ENCODE measurements around the gene KCNJ6. TPM values are rescaled to one million over a fixed set of nuclear protein-coding genes. Genes with fewer than 3 reads are reported as not detected.

KCNJ6 gene
- total and polyA plus RNA-seq, 2 of the 8 experiments (the other 6 are each of a cell fraction or from before 2014, with no cell fraction given) = 0.51 to 1.2 TPM

GRCh38 chr21:37793660-37794059 is 122.6 kb downstream of the KCNJ6 start:
- Histone ChIP-seq H4K91ac (replicated peaks; ENCODE audit: insufficient read length, low read length) (no peak overlapping the region), H3K36me3 (ENCODE audit: control insufficient read depth in 2 of 4, insufficient read depth in 4 of 4, low read length in 3 of 4) (no peaks in the 10 kb centered on the region), H4K5ac (ENCODE audit: insufficient read length, low read depth, low read length) (no peak overlapping the region), H3K4ac (replicated peaks; ENCODE audit: insufficient read length, low read depth, low read length) (no peak overlapping the region), H3K9ac (replicated peaks in 1 of 4; ENCODE audit: extremely low read depth in 1 of 4, low read depth in 3 of 4, low read length in 3 of 4) (no peak overlapping the region), H4K8ac (ENCODE audit: extremely low read depth, insufficient read depth, low read length) (no peak overlapping the region), H2BK12ac (ENCODE audit: low read depth, low read length) (no peak overlapping the region), H3K27me3 (replicated peaks in 1 of 4; ENCODE audit: control insufficient read depth in 3 of 4, extremely low read depth in 1 of 4, insufficient read depth in 3 of 4, low read length in 3 of 4) (no peaks in the 10 kb centered on the region), H2BK5ac (ENCODE audit: low read depth, low read length) (no peak overlapping the region), H3K56ac (replicated peaks; ENCODE audit: insufficient read length, low read depth, low read length) (no peak overlapping the region), H3K27ac (ENCODE audit: low read depth, low read length) (no peak overlapping the region), H3K18ac (ENCODE audit: extremely low read depth, low read length) (no peak overlapping the region), H4K20me1 (replicated peaks in 1 of 2; ENCODE audit: control insufficient read depth in 1 of 2, insufficient read depth in 2 of 2, low read length in 2 of 2) (no peaks in the 10 kb centered on the region), H3K23ac (ENCODE audit: insufficient read length) (no peak overlapping the region), H3K9me3 (ENCODE audit: insufficient read depth in 2 of 2, low read depth in 1 of 2, low read length in 1 of 2) (no peaks in the 10 kb centered on the region), H2AK5ac (ENCODE audit: low read depth, low read length) (no peak overlapping the region), H2BK120ac (replicated peaks; ENCODE audit: low read depth, low read length) (no peak overlapping the region), H2BK15ac (ENCODE audit: low read length) (no peak overlapping the region), H3K4me1 (replicated peaks in 1 of 4; ENCODE audit: control insufficient read depth in 3 of 4, insufficient read depth in 4 of 4, low read length in 3 of 4) (no peaks in the 10 kb centered on the region), H3K4me2 (ENCODE audit: insufficient read depth in 1 of 2, low read depth in 2 of 2, low read length in 2 of 2) (no peak overlapping the region), H3K23me2 (ENCODE audit: low read depth, low read length) (no peaks in the 10 kb centered on the region), H3K79me2 (ENCODE audit: control insufficient read depth in 1 of 2, insufficient read depth in 2 of 2, low read length in 2 of 2) (no peaks in the 10 kb centered on the region), H3K4me3 (ENCODE audit: extremely low read depth in 1 of 4, insufficient read depth in 2 of 4, low read depth in 3 of 4, low read length in 4 of 4) (no peak overlapping the region), H2BK20ac (ENCODE audit: low read length) (no peak overlapping the region), H2AFZ (ENCODE audit: low read length) (no peak overlapping the region), H3K79me1 (ENCODE audit: low read depth, low read length) (no peaks in the 10 kb centered on the region), H3K14ac (ENCODE audit: insufficient read length) (no peak overlapping the region)
- TF ChIP-seq ZNF274 (IDR thresholded peaks at IDR 0.05; ENCODE audit: borderline replicate concordance, extremely low read depth, low read length) = no peak
- no peak for TF ChIP-seq TAF1 (IDR thresholded peaks at IDR 0.05; ENCODE audit: low read depth, low read length)
- no peak for TF ChIP-seq JUND (IDR thresholded peaks at IDR 0.05; ENCODE audit: low read length)
- POLR2A ChIA-PET (ENCODE audit: partially characterized antibody) = no interaction called here
- 80% methylated on average over 1 of the region's 1 CpG; no CpG with 5 or more reads in 1 of the 2 experiments for WGBS, 2 experiments (ENCODE audit: extremely low coverage in 1 of 2, insufficient coverage in 1 of 2, insufficient read length in 1 of 2, insufficient replicate concordance in 2 of 2, low coverage in 1 of 2, low lambda C conversion rate in 2 of 2, missing lambda C conversion rate in 1 of 2)
- CTCF ChIA-PET (ENCODE audit: partially characterized antibody) = interaction anchor here (1.1 to 1.2 kb wide), 3 partner anchors 35 to 120 kb away, joined by 3 read pairs; no protein-coding TSS in a partner anchor
- DNase-seq (ENCODE audit: low read depth in 1 of 2, low spot score in 2 of 2) (no peak), FAIRE-seq (no peak)
